Trophoblast cell (in vitro differentiated cells and primary cell): ENCODE data around the gene PNPO.

Source experiments
- DNase-seq, 2 donors: peaks; one replicate each; pipeline ENCODE4 v3.0.0-alpha.2; 2016
- H2AFZ ChIP-seq: 2 replicates; pipeline ENCODE4 v1.6.1; 2013; ENCODE audit warnings: low read length, moderate library complexity, mild to moderate bottlenecking; ENCODE audit not compliant: insufficient read depth, poor library complexity
- H2AK5ac ChIP-seq: 2 replicates; pipeline ENCODE4 v1.6.1; 2013; ENCODE audit warnings: mild to moderate bottlenecking, low read length
- H2BK120ac ChIP-seq: 2 replicates; pipeline ENCODE4 v1.6.1; 2013; ENCODE audit warnings: low read length, mild to moderate bottlenecking, moderate library complexity; ENCODE audit not compliant: insufficient read depth, poor library complexity
- H2BK12ac ChIP-seq: 2 replicates; pipeline ENCODE4 v1.6.1; 2013; ENCODE audit warnings: mild to moderate bottlenecking, low read length, moderate library complexity
- H2BK5ac ChIP-seq: 2 replicates; pipeline ENCODE4 v1.6.1; 2013; ENCODE audit warnings: low read length, low read depth, moderate library complexity, mild to moderate bottlenecking; ENCODE audit not compliant: poor library complexity
- H3K14ac ChIP-seq: 2 replicates; pipeline ENCODE4 v1.6.1; 2013; ENCODE audit warnings: mild to moderate bottlenecking, low read length
- H3K18ac ChIP-seq: 2 replicates; pipeline ENCODE4 v1.6.1; 2013; ENCODE audit warnings: mild to moderate bottlenecking, low read length
- H3K23ac ChIP-seq: 2 replicates; pipeline ENCODE4 v1.6.1; 2013; ENCODE audit warnings: low read length
- H3K27ac ChIP-seq: 2 replicates; pipeline ENCODE4 v1.5.1; 2013; ENCODE audit warnings: low read depth, mild to moderate bottlenecking, inconsistent platforms, low read length, moderate library complexity
- H3K27me3 ChIP-seq: 2 replicates; pipeline ENCODE4 v1.6.1; 2013; ENCODE audit warnings: inconsistent platforms, mild to moderate bottlenecking, low read length, moderate library complexity; ENCODE audit not compliant: insufficient read depth
- H3K36me3 ChIP-seq, 2 experiments: 1 replicate in 1 of 2; 2 replicates in 1 of 2; pipeline ENCODE4 v1.6.1; 2013; ENCODE audit warnings: low read length in 2 of 2, mild to moderate bottlenecking in 2 of 2, moderate library complexity in 1 of 2; ENCODE audit not compliant: insufficient read depth in 2 of 2, control insufficient read depth in 1 of 2
- H3K4ac ChIP-seq: 2 replicates; pipeline ENCODE4 v1.6.1; 2013; ENCODE audit warnings: low read depth, mild to moderate bottlenecking, low read length, moderate library complexity
- H3K4me1 ChIP-seq, 2 experiments: 1 replicate in 1 of 2; 2 replicates in 1 of 2; pipeline ENCODE4 v1.6.1; 2013; ENCODE audit warnings: low read length in 2 of 2, mild to moderate bottlenecking in 2 of 2, moderate library complexity in 1 of 2; ENCODE audit not compliant: insufficient read depth in 2 of 2, control insufficient read depth in 1 of 2
- H3K4me2 ChIP-seq: 2 replicates; pipeline ENCODE4 v1.6.1; 2013; ENCODE audit warnings: inconsistent platforms, mild to moderate bottlenecking, low read length, moderate library complexity
- H3K4me3 ChIP-seq: 2 replicates; pipeline ENCODE4 v1.5.1; 2013; ENCODE audit warnings: mild to moderate bottlenecking, low read depth, low read length, inconsistent platforms
- H3K79me1 ChIP-seq: one replicate; pipeline ENCODE4 v1.6.1; 2013; ENCODE audit warnings: low read length
- H3K79me2 ChIP-seq: 2 replicates; pipeline ENCODE4 v1.6.1; 2013; ENCODE audit warnings: low read length, mild to moderate bottlenecking; ENCODE audit not compliant: control insufficient read depth, insufficient read depth, poor library complexity
- H3K9ac ChIP-seq: 2 replicates; pipeline ENCODE4 v1.6.1; 2013; ENCODE audit warnings: mild to moderate bottlenecking, low read length
- H3K9me3 ChIP-seq: 2 replicates; pipeline ENCODE4 v1.6.1; 2013; ENCODE audit warnings: low read depth, mild to moderate bottlenecking, control low read depth, inconsistent platforms, low read length; ENCODE audit not compliant: insufficient read depth
- H4K12ac ChIP-seq: 2 replicates; pipeline ENCODE4 v1.6.1; 2013; ENCODE audit warnings: low read depth, mild to moderate bottlenecking, low read length, moderate library complexity
- H4K8ac ChIP-seq: 2 replicates; pipeline ENCODE4 v1.6.1; 2013; ENCODE audit warnings: low read depth, mild to moderate bottlenecking, low read length, moderate library complexity
- H4K91ac ChIP-seq: one replicate; pipeline ENCODE4 v1.6.1; 2013; ENCODE audit warnings: low read depth, mild to moderate bottlenecking, low read length, moderate library complexity
- WGBS: extraction: QIAGEN DNeasy Blood & Tissue Kit; methylation state at CpG from one replicate; pipeline ENCODE4 v1.1.7; 2013; ENCODE audit warnings: missing lambda C conversion rate; ENCODE audit not compliant: insufficient read length, insufficient coverage; ENCODE audit errors: extremely low coverage; 5-methylcytosine and 5-hydroxymethylcytosine counted together

The PNPO gene

GRCh38 chr17:47992216-47992615 lies 50.8 kb downstream of the PNPO start:
- Histone ChIP-seq H3K79me1 (no peaks in the 10 kb centered on the region), H2BK120ac (no peak overlapping the region), H4K12ac (no peak overlapping the region), H3K36me3 (no peaks in the 10 kb centered on the region), H2BK5ac (no peak overlapping the region), H3K27ac (no peak overlapping the region), H3K23ac (no peak overlapping the region), H3K9ac (no peak overlapping the region), H3K4ac (no peak overlapping the region), H4K91ac (no peak overlapping the region), H3K9me3 (peaks cover 6% of the 10 kb centered on the region), H2AK5ac (no peak overlapping the region), H3K79me2 (no peaks in the 10 kb centered on the region), H3K14ac (no peak overlapping the region), H3K4me1 (peaks cover 8 to 21% of the 10 kb centered on the region in 2 experiments), H3K27me3 (no peaks in the 10 kb centered on the region), H3K18ac (no peak overlapping the region), H2AFZ (no peak overlapping the region), H2BK12ac (no peak overlapping the region), H3K4me3 (no peak overlapping the region), H4K8ac (no peak overlapping the region), H3K4me2 (no peak overlapping the region)
- no peak for DNase-seq
- no CpG with 5 or more reads among the region's 4 CpGs for WGBS

GRCh38 chr17:47993031-47993564 lies 51.7 kb downstream of the PNPO start:
- WGBS = no CpG with 5 or more reads among the region's 9 CpGs
- Histone ChIP-seq H3K79me2 (no peaks in the 10 kb centered on the region), H2AFZ (no peak overlapping the region), H3K79me1 (no peaks in the 10 kb centered on the region), H3K23ac (no peak overlapping the region), H3K27me3 (no peaks in the 10 kb centered on the region), H2BK5ac (no peak overlapping the region), H3K4me2 (no peak overlapping the region), H3K36me3 (no peaks in the 10 kb centered on the region), H3K18ac (no peak overlapping the region), H4K8ac (no peak overlapping the region), H4K12ac (no peak overlapping the region), H2AK5ac (no peak overlapping the region), H3K4me1 (peaks cover 8 to 21% of the 10 kb centered on the region in 2 experiments), H2BK12ac (no peak overlapping the region), H4K91ac (no peak overlapping the region), H3K9ac (no peak overlapping the region), H3K9me3 (peaks cover 8% of the 10 kb centered on the region), H3K27ac (no peak overlapping the region), H3K14ac (no peak overlapping the region), H3K4ac (no peak overlapping the region), H2BK120ac (no peak overlapping the region), H3K4me3 (no peak overlapping the region)
- DNase-seq = no peak

- no CpG with 5 or more reads among the region's 5 CpGs for WGBS
- no peak for DNase-seq
- no peaks in the 10 kb centered on the region for H3K79me2 ChIP-seq
Measured at GRCh38 chr17:47993964-47994363, 52.6 kb downstream of the PNPO start.

GRCh38 chr17:47994724-47995123 lies 53.4 kb downstream of the PNPO start:
- Histone ChIP-seq H3K27ac (no peak overlapping the region), H3K79me1 (no peaks in the 10 kb centered on the region), H3K36me3 (no peaks in the 10 kb centered on the region), H3K4me3 (no peak overlapping the region), H3K14ac (no peak overlapping the region), H2AFZ (no peak overlapping the region), H3K27me3 (no peaks in the 10 kb centered on the region), H3K23ac (no peak overlapping the region), H3K9ac (no peak overlapping the region), H3K4ac (no peak overlapping the region), H3K18ac (no peak overlapping the region), H2AK5ac (no peak overlapping the region), H3K4me1 (peaks cover 8 to 21% of the 10 kb centered on the region in 2 experiments), H3K79me2 (no peaks in the 10 kb centered on the region), H3K4me2 (no peak overlapping the region), H3K9me3 (peaks cover 8% of the 10 kb centered on the region), H2BK5ac (no peak overlapping the region), H2BK120ac (no peak overlapping the region), H4K8ac (no peak overlapping the region), H2BK12ac (no peak overlapping the region), H4K12ac (no peak overlapping the region), H4K91ac (no peak overlapping the region)
- WGBS = no CpG with 5 or more reads among the region's 4 CpGs
- no peak for DNase-seq

More at GRCh38 chr17:47993964-47994363, 52.6 kb downstream of the PNPO start:
- Histone ChIP-seq H2AK5ac (no peak overlapping the region), H2AFZ (no peak overlapping the region), H4K91ac (no peak overlapping the region), H3K4me1 (peaks cover 8 to 21% of the 10 kb centered on the region in 2 experiments), H3K27ac (no peak overlapping the region), H3K27me3 (no peaks in the 10 kb centered on the region), H3K14ac (no peak overlapping the region), H2BK12ac (no peak overlapping the region), H3K4me2 (no peak overlapping the region), H3K4me3 (no peak overlapping the region), H2BK120ac (no peak overlapping the region), H3K9me3 (peaks cover 8% of the 10 kb centered on the region), H3K36me3 (no peaks in the 10 kb centered on the region), H3K23ac (no peak overlapping the region), H4K8ac (no peak overlapping the region), H3K79me1 (no peaks in the 10 kb centered on the region), H3K9ac (no peak overlapping the region), H2BK5ac (no peak overlapping the region), H3K4ac (no peak overlapping the region), H4K12ac (no peak overlapping the region), H3K18ac (no peak overlapping the region)
